HG03060 (cell line): Measurements from ENCODE around the gene ZNG1B.
"Not testable (repeated sequence)": the region's sequence is repeated elsewhere in the genome, so short reads cannot be mapped to it uniquely, and the experiment has no call there.

Source experiments
- ATAC-seq: cut with Tn5 transposase; IDR thresholded peaks from one replicate; pipeline ENCODE4 v1.9.1; 2021; ENCODE audit warnings: low read depth, moderate number of reproducible peaks; ENCODE audit not compliant: unreplicated experiment

ZNG1B gene

GRCh38 chr2:113437508-113438465, at the start of gene ZNG1B:
TSS of gene ZNG1B (plus strand) at chr2:113437691. CDS start at chr2:113437869, 178 bp downstream.
- ATAC-seq = not testable (repeated sequence)

GRCh38 chr2:113390124-113390849, 47.2 kb upstream of the ZNG1B start:
- peak; percentile 93 for ATAC-seq

GRCh38 chr2:113391073-113391472, 46.4 kb upstream of the ZNG1B start:
- ATAC-seq = no peak

- no peak for ATAC-seq
Observed at GRCh38 chr2:113406114-113406513, 31.4 kb upstream of the ZNG1B start.

GRCh38 chr2:113407446-113408099, 29.9 kb upstream of the ZNG1B start:
- no peak for ATAC-seq

GRCh38 chr2:113411725-113412352, 25.7 kb upstream of the ZNG1B start:
- not testable (repeated sequence) for ATAC-seq

GRCh38 chr2:113412774-113413173, 24.7 kb upstream of the ZNG1B start:
- ATAC-seq = not testable (repeated sequence)

GRCh38 chr2:113431773-113432172, 5.7 kb upstream of the ZNG1B start:
- not testable (repeated sequence) for ATAC-seq

GRCh38 chr2:113433468-113433867, 4.0 kb upstream of the ZNG1B start:
- not testable (repeated sequence) for ATAC-seq

GRCh38 chr2:113465770-113466169, 28.3 kb downstream of the ZNG1B start:
- ATAC-seq = not testable (repeated sequence)

GRCh38 chr2:113476688-113477368, 39.3 kb downstream of the ZNG1B start:
- ATAC-seq = not testable (repeated sequence)

GRCh38 chr2:113496527-113496926, 59.0 kb downstream of the ZNG1B start:
- not testable (repeated sequence) for ATAC-seq

GRCh38 chr2:113498365-113498764, 60.9 kb downstream of the ZNG1B start, which contains the start of gene FOXD4L1:
TSS of gene FOXD4L1 (plus strand) at chr2:113498665. CDS start at chr2:113499257, 592 bp downstream.
- not testable (repeated sequence) for ATAC-seq

GRCh38 chr2:113499019-113499885, 61.8 kb downstream of the ZNG1B start:
- ATAC-seq = not testable (repeated sequence)

GRCh38 chr2:113499886-113500722, 62.6 kb downstream of the ZNG1B start:
- ATAC-seq = not testable (repeated sequence)

- ATAC-seq = not testable (repeated sequence)
Observed at GRCh38 chr2:113500723-113501038, 63.2 kb downstream of the ZNG1B start.

- ATAC-seq = not testable (repeated sequence)
Observed at GRCh38 chr2:113502216-113503093, 65.0 kb downstream of the ZNG1B start.
